Measurements from ENCODE around the gene PHOX2B. TPM values are rescaled to one million over a fixed set of nuclear protein-coding genes. Genes with fewer than 3 reads are reported as not detected.

The PHOX2B gene
- total RNA-seq (2011; cell fraction: chromatin; rRNA removed; ENCODE audit: low replicate concordance), result not detected in 2 replicates
- not detected in 2 replicates for total RNA-seq (2011; cell fraction: nucleolus; rRNA removed)
- not detected in 2 replicates for total RNA-seq (2011; cell fraction: nucleoplasm; rRNA removed)
- total RNA-seq (2014; rRNA removed) (not detected in 2 replicates), total RNA-seq (2014; rRNA removed; fragmentation: Illumina TruSeq; extraction: Trizol) (not detected in 2 replicates), total RNA-seq (2015; rRNA removed; fragmentation: Illumina TruSeq; extraction: Trizol) (not detected in 2 replicates), total RNA-seq (2021) (not detected in 2 replicates), polyA plus RNA-seq (2011; rRNA removed) (not detected in 2 replicates), polyA plus RNA-seq (2014; fragmentation: Illumina TruSeq; extraction: Trizol) (not detected in 2 replicates), polyA plus RNA-seq (2014; fragmentation: Nextera tagmentation; extraction: Ambion mirVana) (not detected), polyA plus RNA-seq (2014; rRNA removed) (not detected in 2 replicates), polyA minus RNA-seq (2011; rRNA and poly(A)+ RNA removed) (not detected in 2 replicates), Bru-seq, nascent RNA (not detected), BruChase-seq, experiment 1, labeled RNA remaining after a 2-hour chase (not detected), BruChase-seq, experiment 2, labeled RNA remaining after a 6-hour chase (not detected)
- polyA plus RNA-seq (2011; cell fraction: cytosol; rRNA removed), result not detected in 2 replicates
- polyA plus RNA-seq (2011; cell fraction: nucleus; rRNA removed), result not detected in 2 replicates
- polyA plus RNA-seq (2012), result not detected in 2 replicates
- polyA minus RNA-seq (2011; cell fraction: cytosol; rRNA and poly(A)+ RNA removed), result not detected in 2 replicates
- not detected in 2 replicates for polyA minus RNA-seq (2011; cell fraction: nucleus; rRNA and poly(A)+ RNA removed)
- long read RNA-seq, experiment 1, result 0 reads
- long read RNA-seq, experiment 2, result 0 reads
- long read RNA-seq, experiment 3, result 0 reads

DNA sequence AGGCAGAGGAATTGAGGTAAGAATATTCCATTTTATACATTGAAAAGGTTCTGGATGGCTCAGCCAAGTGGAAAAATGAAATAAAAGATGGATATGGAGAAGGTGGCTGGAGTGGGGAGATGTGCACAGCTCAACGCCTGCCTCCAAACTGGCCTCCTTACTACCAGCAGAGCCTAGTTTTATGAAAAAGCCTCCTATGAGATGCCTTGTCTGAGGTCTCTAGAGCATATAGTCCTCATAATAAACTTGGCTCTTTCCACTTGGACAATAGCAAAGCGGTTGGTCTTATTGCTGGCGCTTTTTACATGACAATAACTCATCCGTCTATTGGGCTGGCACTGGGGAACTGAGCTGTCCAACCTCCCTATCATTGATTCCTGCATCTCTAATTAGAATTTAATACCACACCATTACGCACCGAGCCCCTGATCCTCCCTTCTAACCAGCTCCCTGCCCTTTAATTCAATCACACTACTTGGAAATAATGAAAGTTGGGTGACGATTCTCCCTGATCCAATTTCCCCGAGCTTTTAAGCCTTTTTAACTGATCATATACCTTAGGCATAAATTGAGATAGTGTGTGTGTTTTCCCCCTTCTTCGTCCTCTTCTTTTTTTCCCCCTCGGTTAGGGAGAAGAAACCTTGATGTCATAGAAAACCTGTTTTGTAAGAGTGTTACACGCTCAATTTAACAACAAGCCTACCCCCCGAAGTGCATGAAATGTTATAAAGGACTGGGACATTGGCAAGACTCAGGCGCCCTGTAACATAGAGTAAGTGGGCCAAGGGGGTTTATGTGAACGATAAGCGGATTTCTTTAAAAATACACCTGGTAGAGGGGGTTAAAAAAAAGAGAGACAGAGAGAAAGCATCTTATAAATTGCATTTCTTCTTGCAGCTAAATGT lies at the start of gene PHOX2B:
Gene PHOX2B (minus strand): TSS at position 155 of the 905 bp plus-strand sequence. CDS start 115 bp downstream, at position 40.
- Histone ChIP-seq H3K27me3 (ENCODE audit: control insufficient read depth in 2 of 2, insufficient read depth in 2 of 2, low read length in 2 of 2) (peaks cover 27 to 68% of the 10 kb centered on the region in 2 experiments; a peak in 4 of 5 replicates), H3K27ac (ENCODE audit: extremely low read depth, low read depth, low read length) (no peak within 1 kb of the TSS), H3K4me1 (replicated peaks in 1 of 2; ENCODE audit: control insufficient read depth in 2 of 2, insufficient read depth in 2 of 2, low read length in 2 of 2) (peaks cover 0 to 14% of the 10 kb centered on the region in 2 experiments; a peak in 2 of 5 replicates), H4K20me1 (replicated peaks; ENCODE audit: control insufficient read depth, insufficient read depth, low read length) (no peaks in the 10 kb centered on the region), H3K36me3 (ENCODE audit: control insufficient read depth, insufficient read depth, low read length) (no peaks in the 10 kb centered on the region), H3K4me3 (no peak within 1 kb of the TSS), H3K4me2 (ENCODE audit: insufficient read depth, low read length) (no peak within 1 kb of the TSS), H3K79me2 (ENCODE audit: control insufficient read depth, insufficient read depth, low read length) (no peaks in the 10 kb centered on the region), H2AFZ (ENCODE audit: low read depth, low read length) (no peak within 1 kb of the TSS), H3K9me1 (ENCODE audit: control insufficient read depth, insufficient read depth, low read length) (no peaks in the 10 kb centered on the region), H3K9me3 (replicated peaks; ENCODE audit: control insufficient read depth, insufficient read depth, low read depth, low read length) (no peaks in the 10 kb centered on the region), H3K9ac (ENCODE audit: insufficient read depth in 1 of 2, low read depth in 2 of 2, low read length in 2 of 2) (no peak within 1 kb of the TSS)
- WGBS (ENCODE audit: insufficient coverage, low coverage, missing lambda C conversion rate), result 0% methylated on average over 15 of the region's 15 CpGs
- in situ Hi-C loops (cut with MboI), result no loop called here
- FAIRE-seq, result no peak
- no TSS peak for BruUV-seq (replicated peaks)
- CTCF ChIA-PET (ENCODE audit: low intra/inter-chr PET ratio), result no interaction called here
- ATAC-seq, result no peak
- POLR2A ChIA-PET, result no interaction called here
- intact Hi-C loops (cut with micrococcal nuclease), result no loop called here
- no peak for DNase-seq (ENCODE audit: extremely low read depth in 1 of 4, low spot score in 3 of 4)
- TF ChIP-seq RBM34 (IDR thresholded peaks at IDR 0.05; ENCODE audit: borderline replicate concordance, insufficient read depth, low read length) (no peak), SIX5 (IDR thresholded peaks at IDR 0.05; ENCODE audit: borderline replicate concordance in 1 of 2, insufficient read depth in 1 of 2, low read depth in 1 of 2, low read length in 2 of 2) (no peak), SMARCB1 (IDR thresholded peaks at IDR 0.05; ENCODE audit: insufficient read length, low read depth) (no peak), ZBTB17 (CRISPR knock-in tag; IDR thresholded peaks at IDR 0.05) (no peak), RFX1 (IDR thresholded peaks at IDR 0.05) (no peak), RBFOX2 (IDR thresholded peaks at IDR 0.05; ENCODE audit: low read depth, low read length) (no peak), CCAR2 (IDR thresholded peaks at IDR 0.05; ENCODE audit: low read depth, low read length) (no peak), ZNF224 (CRISPR knock-in tag; IDR thresholded peaks at IDR 0.05) (no peak), KAT7 (CRISPR knock-in tag; IDR thresholded peaks at IDR 0.05; ENCODE audit: borderline replicate concordance) (no peak), CAMTA2 (CRISPR knock-in tag; conservative IDR thresholded peaks at IDR 0.05) (no peak), PTRF (tag; IDR thresholded peaks at IDR 0.05) (no peak), ZNF76 (CRISPR knock-in tag; IDR thresholded peaks at IDR 0.05; ENCODE audit: borderline replicate concordance) (no peak)
- TF ChIP-seq, protein P1, sequence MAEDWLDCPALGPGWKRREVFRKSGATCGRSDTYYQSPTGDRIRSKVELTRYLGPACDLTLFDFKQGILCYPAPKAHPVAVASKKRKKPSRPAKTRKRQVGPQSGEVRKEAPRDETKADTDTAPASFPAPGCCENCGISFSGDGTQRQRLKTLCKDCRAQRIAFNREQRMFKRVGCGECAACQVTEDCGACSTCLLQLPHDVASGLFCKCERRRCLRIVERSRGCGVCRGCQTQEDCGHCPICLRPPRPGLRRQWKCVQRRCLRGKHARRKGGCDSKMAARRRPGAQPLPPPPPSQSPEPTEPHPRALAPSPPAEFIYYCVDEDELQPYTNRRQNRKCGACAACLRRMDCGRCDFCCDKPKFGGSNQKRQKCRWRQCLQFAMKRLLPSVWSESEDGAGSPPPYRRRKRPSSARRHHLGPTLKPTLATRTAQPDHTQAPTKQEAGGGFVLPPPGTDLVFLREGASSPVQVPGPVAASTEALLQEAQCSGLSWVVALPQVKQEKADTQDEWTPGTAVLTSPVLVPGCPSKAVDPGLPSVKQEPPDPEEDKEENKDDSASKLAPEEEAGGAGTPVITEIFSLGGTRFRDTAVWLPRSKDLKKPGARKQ (CRISPR knock-in tag; IDR thresholded peaks at IDR 0.05), result no peak
- TF ChIP-seq, protein P2, sequence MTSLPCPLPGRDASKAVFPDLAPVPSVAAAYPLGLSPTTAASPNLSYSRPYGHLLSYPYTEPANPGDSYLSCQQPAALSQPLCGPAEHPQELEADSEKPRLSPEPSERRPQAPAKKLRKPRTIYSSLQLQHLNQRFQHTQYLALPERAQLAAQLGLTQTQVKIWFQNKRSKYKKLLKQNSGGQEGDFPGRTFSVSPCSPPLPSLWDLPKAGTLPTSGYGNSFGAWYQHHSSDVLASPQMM (CRISPR knock-in tag; IDR thresholded peaks at IDR 0.05), result no peak
- TF ChIP-seq, protein P3, sequence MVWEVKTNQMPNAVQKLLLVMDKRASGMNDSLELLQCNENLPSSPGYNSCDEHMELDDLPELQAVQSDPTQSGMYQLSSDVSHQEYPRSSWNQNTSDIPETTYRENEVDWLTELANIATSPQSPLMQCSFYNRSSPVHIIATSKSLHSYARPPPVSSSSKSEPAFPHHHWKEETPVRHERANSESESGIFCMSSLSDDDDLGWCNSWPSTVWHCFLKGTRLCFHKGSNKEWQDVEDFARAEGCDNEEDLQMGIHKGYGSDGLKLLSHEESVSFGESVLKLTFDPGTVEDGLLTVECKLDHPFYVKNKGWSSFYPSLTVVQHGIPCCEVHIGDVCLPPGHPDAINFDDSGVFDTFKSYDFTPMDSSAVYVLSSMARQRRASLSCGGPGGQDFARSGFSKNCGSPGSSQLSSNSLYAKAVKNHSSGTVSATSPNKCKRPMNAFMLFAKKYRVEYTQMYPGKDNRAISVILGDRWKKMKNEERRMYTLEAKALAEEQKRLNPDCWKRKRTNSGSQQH (CRISPR knock-in tag; IDR thresholded peaks at IDR 0.05), result no peak
